ENCODE measurements around the gene ASRGL1. TPM values are rescaled to one million over a fixed set of nuclear protein-coding genes. Genes with fewer than 3 reads are reported as not detected.
"Not testable (repeated sequence)": the region's sequence is repeated elsewhere in the genome, so short reads cannot be mapped to it uniquely, and the experiment has no call there.

Gene ASRGL1
- total and polyA plus RNA-seq, 4 donors, result 3.7 to 15.2 (median 8.1) TPM

DNA sequence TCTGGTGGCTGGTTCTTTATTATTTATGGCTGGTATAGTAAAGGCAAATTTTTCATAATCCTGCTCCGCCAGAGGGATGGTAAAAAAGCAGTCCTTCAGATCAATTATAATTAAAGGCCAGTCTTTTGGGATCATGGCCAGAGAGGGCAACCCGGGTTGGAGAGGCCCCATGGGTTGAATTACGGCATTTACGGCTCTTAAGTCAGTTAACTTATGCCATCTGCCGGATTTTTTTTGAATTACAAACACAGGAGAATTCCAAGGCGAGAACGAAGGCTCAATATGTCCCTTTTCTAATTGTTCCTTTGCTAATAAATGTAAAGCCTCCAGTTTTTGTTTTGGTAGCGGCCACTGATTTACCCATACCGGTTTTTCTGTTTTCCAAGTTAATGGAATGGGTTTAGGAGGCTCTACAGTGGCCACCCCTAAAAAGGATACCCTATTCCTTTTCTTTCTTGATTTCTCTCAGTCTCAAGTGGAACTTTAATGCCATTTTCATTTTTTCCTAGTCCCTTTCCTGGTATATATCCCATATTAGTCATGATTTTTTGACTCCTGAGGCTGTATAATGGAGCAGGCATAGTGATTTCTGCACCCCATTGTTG lies 41.3 kb downstream of the ASRGL1 start:
- H3K27me3 ChIP-seq (ENCODE audit: control insufficient read depth in 4 of 4, insufficient read depth in 4 of 4, low read length in 3 of 4); H3K4me1 ChIP-seq (ENCODE audit: control insufficient read depth in 4 of 4, insufficient read depth in 4 of 4, low read length in 3 of 4); H3K9ac ChIP-seq (ENCODE audit: low read depth in 1 of 2, low read length in 2 of 2); H3K36me3 ChIP-seq (ENCODE audit: control insufficient read depth in 4 of 4, insufficient read depth in 3 of 4, low read depth in 1 of 4, low read length in 3 of 4); DNase-seq (ENCODE audit: low spot score); H3K9me3 ChIP-seq (ENCODE audit: control insufficient read depth in 4 of 4, low read length in 3 of 4); H3K4me3 ChIP-seq (ENCODE audit: low read depth in 1 of 3, low read length in 3 of 3); H3K27ac ChIP-seq (ENCODE audit: low read depth in 1 of 2, low read length in 2 of 2): not testable (repeated sequence)
- TF ChIP-seq, protein P1, sequence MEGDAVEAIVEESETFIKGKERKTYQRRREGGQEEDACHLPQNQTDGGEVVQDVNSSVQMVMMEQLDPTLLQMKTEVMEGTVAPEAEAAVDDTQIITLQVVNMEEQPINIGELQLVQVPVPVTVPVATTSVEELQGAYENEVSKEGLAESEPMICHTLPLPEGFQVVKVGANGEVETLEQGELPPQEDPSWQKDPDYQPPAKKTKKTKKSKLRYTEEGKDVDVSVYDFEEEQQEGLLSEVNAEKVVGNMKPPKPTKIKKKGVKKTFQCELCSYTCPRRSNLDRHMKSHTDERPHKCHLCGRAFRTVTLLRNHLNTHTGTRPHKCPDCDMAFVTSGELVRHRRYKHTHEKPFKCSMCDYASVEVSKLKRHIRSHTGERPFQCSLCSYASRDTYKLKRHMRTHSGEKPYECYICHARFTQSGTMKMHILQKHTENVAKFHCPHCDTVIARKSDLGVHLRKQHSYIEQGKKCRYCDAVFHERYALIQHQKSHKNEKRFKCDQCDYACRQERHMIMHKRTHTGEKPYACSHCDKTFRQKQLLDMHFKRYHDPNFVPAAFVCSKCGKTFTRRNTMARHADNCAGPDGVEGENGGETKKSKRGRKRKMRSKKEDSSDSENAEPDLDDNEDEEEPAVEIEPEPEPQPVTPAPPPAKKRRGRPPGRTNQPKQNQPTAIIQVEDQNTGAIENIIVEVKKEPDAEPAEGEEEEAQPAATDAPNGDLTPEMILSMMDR (IDR thresholded peaks at IDR 0.05; ENCODE audit: low read depth, low read length, missing input control), result peak; percentile 47
- TF ChIP-seq RAD21 (IDR thresholded peaks at IDR 0.05), result peak; percentile 78 to 81
- TF ChIP-seq RXRA (IDR thresholded peaks at IDR 0.05), result peak; percentile 20 to 63
- peak in 1 of 2 donors; percentile 15 for TF ChIP-seq HNF4A (conservative IDR thresholded peaks at IDR 0.05)
- 2% methylated on average over 9 of the region's 9 CpGs for WGBS

DNA sequence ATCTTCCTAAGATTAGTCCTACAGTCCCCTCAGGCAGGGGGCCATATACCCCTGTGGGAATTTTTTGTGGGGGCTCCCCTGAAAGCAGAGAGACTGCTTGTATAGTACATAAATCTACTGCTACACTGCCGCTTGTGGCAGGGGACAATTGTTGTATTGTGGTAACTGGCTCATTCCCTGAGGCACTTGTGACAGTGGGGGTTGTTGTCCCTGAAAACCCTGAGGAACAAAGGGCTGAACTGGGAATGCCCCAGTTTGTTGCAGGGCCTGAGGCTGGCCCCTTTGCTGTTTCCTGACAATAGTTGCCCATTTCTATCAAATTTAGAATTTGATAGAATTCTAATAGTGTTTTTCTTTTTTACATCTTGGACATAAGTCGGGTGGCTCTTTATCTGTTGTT lies 42.3 kb downstream of the ASRGL1 start:
- H3K9me3 ChIP-seq (ENCODE audit: control insufficient read depth in 4 of 4, low read length in 3 of 4); H3K9ac ChIP-seq (ENCODE audit: low read depth in 1 of 2, low read length in 2 of 2); H3K27ac ChIP-seq (ENCODE audit: low read depth in 1 of 2, low read length in 2 of 2); H3K4me1 ChIP-seq (ENCODE audit: control insufficient read depth in 4 of 4, insufficient read depth in 4 of 4, low read length in 3 of 4); H3K27me3 ChIP-seq (ENCODE audit: control insufficient read depth in 4 of 4, insufficient read depth in 4 of 4, low read length in 3 of 4); H3K36me3 ChIP-seq (ENCODE audit: control insufficient read depth in 4 of 4, insufficient read depth in 3 of 4, low read depth in 1 of 4, low read length in 3 of 4); DNase-seq (ENCODE audit: low spot score); H3K4me3 ChIP-seq (ENCODE audit: low read depth in 1 of 3, low read length in 3 of 3): not testable (repeated sequence)
- WGBS, result 65% methylated on average over 2 of the region's 2 CpGs

DNA sequence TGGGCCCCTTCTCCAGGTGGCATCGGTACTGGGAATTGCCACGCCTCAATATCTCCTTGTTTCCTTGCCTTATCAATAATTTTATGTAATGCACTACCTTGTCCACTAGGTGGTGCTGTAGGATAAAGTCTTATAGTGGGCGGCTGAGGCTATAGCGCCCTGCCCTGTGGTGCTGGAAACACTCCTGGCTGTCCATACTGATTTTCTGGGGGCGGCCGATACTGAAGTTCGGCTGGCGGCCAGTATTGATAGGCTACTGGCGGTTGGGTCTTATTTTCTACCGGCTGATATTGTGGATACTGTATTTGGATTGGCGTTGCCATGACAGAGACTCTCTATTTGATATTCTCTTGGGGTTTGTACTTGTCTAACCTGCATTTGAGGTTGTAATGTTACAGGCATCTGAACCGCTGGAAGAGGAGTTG lies 43.6 kb downstream of the ASRGL1 start:
- not testable (repeated sequence) for H3K4me1 ChIP-seq (ENCODE audit: control insufficient read depth in 4 of 4, insufficient read depth in 4 of 4, low read length in 3 of 4); H3K9me3 ChIP-seq (ENCODE audit: control insufficient read depth in 4 of 4, low read length in 3 of 4); H3K9ac ChIP-seq (ENCODE audit: low read depth in 1 of 2, low read length in 2 of 2); H3K27ac ChIP-seq (ENCODE audit: low read depth in 1 of 2, low read length in 2 of 2); H3K27me3 ChIP-seq (ENCODE audit: control insufficient read depth in 4 of 4, insufficient read depth in 4 of 4, low read length in 3 of 4); H3K36me3 ChIP-seq (ENCODE audit: control insufficient read depth in 4 of 4, insufficient read depth in 3 of 4, low read depth in 1 of 4, low read length in 3 of 4); H3K4me3 ChIP-seq (ENCODE audit: low read depth in 1 of 3, low read length in 3 of 3)
- TF ChIP-seq RAD21 (IDR thresholded peaks at IDR 0.05), result peak; percentile 87 to 92
- TF ChIP-seq, protein P1 (IDR thresholded peaks at IDR 0.05; ENCODE audit: low read depth, low read length, missing input control), result peak; percentile 78
- peak; percentile 55 for DNase-seq (ENCODE audit: low spot score)
- WGBS, result 5% methylated on average over 12 of the region's 12 CpGs

DNA sequence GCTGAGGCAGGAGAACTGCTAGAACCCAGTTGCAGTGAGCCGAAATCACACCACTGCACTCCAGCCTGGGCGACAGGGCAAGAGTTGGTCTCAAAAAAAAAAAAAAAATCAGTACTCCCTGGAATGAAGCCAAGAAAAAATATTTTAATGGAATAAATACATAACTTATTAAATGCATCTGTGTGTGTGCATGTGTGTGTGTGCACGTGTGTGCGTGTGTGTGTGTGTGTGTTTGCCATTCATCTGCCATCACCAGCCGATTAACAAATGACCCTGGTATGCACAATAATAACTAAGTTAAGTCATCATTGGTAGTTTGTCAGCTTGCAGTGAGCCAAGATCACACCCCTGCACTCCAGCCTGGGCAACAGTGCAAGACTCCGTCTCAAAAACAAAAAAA lies 46.6 kb downstream of the ASRGL1 start:
- Histone ChIP-seq H3K9ac (ENCODE audit: low read depth in 1 of 2, low read length in 2 of 2) (no peak overlapping the region), H3K4me1 (ENCODE audit: control insufficient read depth in 4 of 4, insufficient read depth in 4 of 4, low read length in 3 of 4) (peaks cover 0 to 4% (median 2%) of the 10 kb centered on the region in 4 donors), H3K36me3 (ENCODE audit: control insufficient read depth in 4 of 4, insufficient read depth in 3 of 4, low read depth in 1 of 4, low read length in 3 of 4) (no peaks in the 10 kb centered on the region), H3K9me3 (ENCODE audit: control insufficient read depth in 4 of 4, low read length in 3 of 4) (no peaks in the 10 kb centered on the region), H3K4me3 (ENCODE audit: low read depth in 1 of 3, low read length in 3 of 3) (no peak overlapping the region), H3K27me3 (ENCODE audit: control insufficient read depth in 4 of 4, insufficient read depth in 4 of 4, low read length in 3 of 4) (no peaks in the 10 kb centered on the region), H3K27ac (ENCODE audit: low read depth in 1 of 2, low read length in 2 of 2) (no peak overlapping the region)
- DNase-seq (ENCODE audit: low spot score), result no peak
- WGBS, result 76% methylated on average over 6 of the region's 6 CpGs
- TF ChIP-seq, protein P2, sequence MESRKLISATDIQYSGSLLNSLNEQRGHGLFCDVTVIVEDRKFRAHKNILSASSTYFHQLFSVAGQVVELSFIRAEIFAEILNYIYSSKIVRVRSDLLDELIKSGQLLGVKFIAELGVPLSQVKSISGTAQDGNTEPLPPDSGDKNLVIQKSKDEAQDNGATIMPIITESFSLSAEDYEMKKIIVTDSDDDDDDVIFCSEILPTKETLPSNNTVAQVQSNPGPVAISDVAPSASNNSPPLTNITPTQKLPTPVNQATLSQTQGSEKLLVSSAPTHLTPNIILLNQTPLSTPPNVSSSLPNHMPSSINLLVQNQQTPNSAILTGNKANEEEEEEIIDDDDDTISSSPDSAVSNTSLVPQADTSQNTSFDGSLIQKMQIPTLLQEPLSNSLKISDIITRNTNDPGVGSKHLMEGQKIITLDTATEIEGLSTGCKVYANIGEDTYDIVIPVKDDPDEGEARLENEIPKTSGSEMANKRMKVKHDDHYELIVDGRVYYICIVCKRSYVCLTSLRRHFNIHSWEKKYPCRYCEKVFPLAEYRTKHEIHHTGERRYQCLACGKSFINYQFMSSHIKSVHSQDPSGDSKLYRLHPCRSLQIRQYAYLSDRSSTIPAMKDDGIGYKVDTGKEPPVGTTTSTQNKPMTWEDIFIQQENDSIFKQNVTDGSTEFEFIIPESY (IDR thresholded peaks at IDR 0.05), result no peak
- no peak for TF ChIP-seq SP1 (IDR thresholded peaks at IDR 0.05)
- no peak for TF ChIP-seq TAF1 (conservative IDR thresholded peaks at IDR 0.05)
- no peak for TF ChIP-seq RAD21 (IDR thresholded peaks at IDR 0.05)
- TF ChIP-seq, protein P3, sequence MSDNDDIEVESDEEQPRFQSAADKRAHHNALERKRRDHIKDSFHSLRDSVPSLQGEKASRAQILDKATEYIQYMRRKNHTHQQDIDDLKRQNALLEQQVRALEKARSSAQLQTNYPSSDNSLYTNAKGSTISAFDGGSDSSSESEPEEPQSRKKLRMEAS (IDR thresholded peaks at IDR 0.05), result no peak
- TF ChIP-seq YY1 (IDR thresholded peaks at IDR 0.05), result no peak
- no peak for TF ChIP-seq JUND (IDR thresholded peaks at IDR 0.05)

DNA sequence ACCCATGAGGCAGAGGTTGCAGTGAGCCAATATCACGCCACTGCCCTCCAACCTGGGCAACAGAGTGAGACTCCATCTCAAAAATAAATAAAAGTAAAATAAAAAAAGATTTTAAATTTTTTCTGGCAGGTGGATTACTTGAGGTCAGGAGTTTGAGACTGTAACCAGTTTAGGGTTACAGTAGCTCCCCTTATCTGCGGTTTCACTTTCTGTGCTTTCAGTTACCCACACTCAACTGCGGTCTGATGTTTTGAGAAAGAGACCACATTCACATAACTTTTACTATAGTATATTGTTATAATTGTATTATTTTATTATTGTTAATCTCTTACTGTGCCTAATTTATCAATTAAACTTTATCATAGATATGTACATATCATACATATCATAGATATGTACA lies 48.8 kb downstream of the ASRGL1 start:
- not testable (repeated sequence) for H3K4me1 ChIP-seq (ENCODE audit: control insufficient read depth in 4 of 4, insufficient read depth in 4 of 4, low read length in 3 of 4); H3K9me3 ChIP-seq (ENCODE audit: control insufficient read depth in 4 of 4, low read length in 3 of 4); H3K27ac ChIP-seq (ENCODE audit: low read depth in 1 of 2, low read length in 2 of 2); DNase-seq (ENCODE audit: low spot score); H3K9ac ChIP-seq (ENCODE audit: low read depth in 1 of 2, low read length in 2 of 2); H3K36me3 ChIP-seq (ENCODE audit: control insufficient read depth in 4 of 4, insufficient read depth in 3 of 4, low read depth in 1 of 4, low read length in 3 of 4); H3K27me3 ChIP-seq (ENCODE audit: control insufficient read depth in 4 of 4, insufficient read depth in 4 of 4, low read length in 3 of 4); H3K4me3 ChIP-seq (ENCODE audit: low read depth in 1 of 3, low read length in 3 of 3)
- WGBS, result 81% methylated on average over 3 of the region's 3 CpGs
